Inflammatory macrophage (primary cell): ENCODE data around the gene SNX6.
A peak's percentile ranks its signal among the peaks of the same experiment; 100 is the strongest.

ENCODE experiments used
- DNase-seq, 2 donors: peaks; one replicate each; pipeline ENCODE4 v3.0.0-alpha.2; 2020 to 2022

The SNX6 gene

DNA sequence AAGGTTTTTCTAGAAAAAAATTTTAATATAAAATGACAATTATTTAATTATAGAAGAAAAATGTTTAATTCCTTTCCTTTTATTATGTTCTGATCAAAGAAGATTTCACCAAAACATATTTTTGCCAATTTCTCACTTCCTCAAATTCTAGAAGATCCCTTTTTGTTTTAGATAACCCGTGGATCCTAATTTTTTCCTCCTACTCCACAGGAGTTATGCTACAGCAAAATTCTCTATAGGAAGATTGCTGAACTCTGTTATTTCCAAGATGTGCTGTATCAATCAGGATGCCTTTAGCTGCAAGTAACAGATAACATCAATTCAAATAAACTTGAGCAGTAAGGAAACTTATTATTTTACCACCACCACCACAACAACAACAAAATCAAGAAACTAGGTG is 3.8 kb upstream of the SNX6 start:
- peak; percentile 10 to 36 for DNase-seq

GRCh38 chr14:34632411-34632978 is 2.5 kb upstream of the SNX6 start:
- DNase-seq, result no peak

DNA sequence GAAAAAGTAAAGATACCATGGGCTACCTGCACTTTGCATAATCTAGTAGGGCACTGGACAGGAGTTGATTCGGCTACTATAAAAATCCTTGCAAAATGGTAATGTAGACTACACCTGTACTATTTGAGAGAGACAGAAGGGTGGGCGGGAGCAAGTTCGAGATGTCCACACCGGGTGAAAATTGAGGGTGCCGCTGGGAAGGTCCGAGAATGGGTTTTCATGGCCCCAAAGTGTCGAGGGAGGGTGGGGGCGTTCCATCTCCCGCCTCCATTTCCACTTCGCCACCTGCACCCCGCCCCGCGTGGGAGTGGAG is 648 bp downstream of the SNX6 start:
- DNase-seq, result no peak

DNA sequence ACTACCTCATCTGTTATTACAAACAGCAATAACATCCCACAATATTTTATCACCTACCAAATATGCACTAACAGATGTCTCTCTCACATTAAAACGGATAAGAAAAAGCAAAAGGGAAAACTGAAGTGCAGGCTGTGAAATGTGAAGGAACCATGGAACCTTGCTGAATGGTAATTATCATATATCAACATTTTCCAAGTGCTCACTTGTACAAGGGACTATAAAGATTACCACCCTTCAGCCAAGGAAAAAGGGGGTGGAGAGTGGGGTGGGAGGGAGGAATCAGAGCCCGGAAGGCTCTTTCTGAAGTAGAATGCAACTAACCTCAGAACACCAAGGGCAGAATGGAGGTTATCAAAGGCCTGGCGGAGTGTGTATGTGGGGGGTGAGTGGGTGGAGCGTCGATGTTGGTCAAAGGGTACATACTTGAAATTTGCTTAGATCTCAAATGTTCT is 1.2 kb downstream of the SNX6 start:
- DNase-seq, result peak in 1 of 2 donors; percentile 33

- DNase-seq, result no peak
Observed at GRCh38 chr14:34623506-34623905, 6.4 kb downstream of the SNX6 start.

DNA sequence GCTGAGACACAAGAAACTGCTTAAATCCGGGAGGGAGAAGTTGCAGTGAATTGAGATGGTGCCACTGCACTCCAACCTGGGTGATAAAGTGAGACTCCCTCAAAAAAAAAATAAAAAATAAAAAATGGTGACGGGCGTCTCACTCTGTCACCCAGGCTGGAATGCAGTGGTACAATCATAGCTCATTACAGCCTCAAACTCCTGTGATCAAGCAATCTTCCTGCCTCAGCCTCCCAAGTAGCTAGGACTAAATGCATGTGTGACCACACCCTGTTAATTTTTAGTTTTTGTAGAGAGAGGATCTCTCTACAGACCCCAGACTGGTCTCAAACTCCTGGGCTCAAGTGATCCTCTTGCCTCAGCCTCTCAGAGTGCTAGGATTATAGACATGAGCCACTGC is 9.1 kb downstream of the SNX6 start:
- no peak for DNase-seq

GRCh38 chr14:34620115-34620514 is 9.8 kb downstream of the SNX6 start:
- DNase-seq, result no peak

GRCh38 chr14:34619471-34619870 is 10.5 kb downstream of the SNX6 start:
- peak in 1 of 2 donors; percentile 54 for DNase-seq

DNA sequence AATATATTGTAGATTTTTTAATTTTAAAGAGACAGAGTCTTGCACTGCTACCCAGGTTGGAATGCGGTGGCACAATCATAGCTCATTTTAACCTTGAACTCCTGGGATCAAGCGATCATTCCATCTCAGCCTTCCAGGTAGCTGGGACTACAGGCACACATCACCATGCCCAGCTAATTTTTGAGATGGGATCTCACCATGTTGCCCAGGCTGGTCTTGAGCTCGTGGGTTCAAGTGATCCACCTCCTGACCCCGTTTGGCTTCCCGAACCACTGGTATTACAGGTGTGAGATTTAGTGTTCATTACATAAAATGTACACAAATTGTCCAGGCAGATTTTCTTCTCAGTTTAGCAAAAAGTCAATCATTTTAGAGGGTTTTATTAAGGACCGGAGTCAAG is 13.6 kb downstream of the SNX6 start:
- DNase-seq, result no peak

- no peak for DNase-seq
Observed at GRCh38 chr14:34615507-34615906, 14.4 kb downstream of the SNX6 start.

GRCh38 chr14:34614638-34615037 is 15.3 kb downstream of the SNX6 start:
- no peak for DNase-seq

DNA sequence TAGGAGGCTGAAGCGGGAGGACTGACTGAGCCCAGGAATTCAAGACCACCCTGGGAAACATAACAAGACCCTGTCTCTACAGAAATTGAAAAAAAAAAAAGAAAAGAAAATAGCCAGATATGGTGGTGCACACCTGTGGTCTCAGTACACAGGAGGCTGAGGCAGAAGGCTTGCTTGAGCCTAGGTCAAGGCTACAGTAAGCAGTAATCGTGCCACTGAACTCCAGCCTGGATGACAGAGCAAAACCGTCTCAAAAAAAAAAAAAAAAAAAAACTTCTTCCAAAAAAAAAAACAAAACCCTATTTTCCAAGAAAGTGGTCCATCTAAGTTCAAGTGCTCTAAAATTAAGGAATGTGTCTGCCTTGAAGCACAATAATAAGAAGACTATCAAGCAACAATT is 19.8 kb downstream of the SNX6 start:
- no peak for DNase-seq

GRCh38 chr14:34605461-34605860 is 24.5 kb downstream of the SNX6 start:
- peak; percentile 5 to 37 for DNase-seq

DNA sequence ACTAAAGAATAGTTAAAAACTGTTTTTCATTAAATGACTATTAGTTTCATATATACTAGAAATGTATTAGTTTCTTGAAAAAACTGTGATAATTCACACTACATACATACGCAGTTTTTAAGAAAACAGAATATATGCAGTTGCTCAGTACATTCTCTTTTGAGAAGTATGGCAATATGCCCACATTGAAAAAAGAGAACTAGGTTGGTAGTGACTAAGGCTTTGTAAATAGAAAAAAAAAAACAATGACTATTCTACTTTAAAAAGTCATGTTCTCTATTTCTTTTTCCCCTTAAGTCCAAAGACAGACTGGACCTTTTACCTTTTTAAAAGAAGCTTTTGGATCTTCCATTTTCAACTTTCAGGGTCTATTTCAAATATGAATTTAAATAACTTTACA is 25.0 kb downstream of the SNX6 start:
- DNase-seq, result peak; percentile 53 to 75

DNA sequence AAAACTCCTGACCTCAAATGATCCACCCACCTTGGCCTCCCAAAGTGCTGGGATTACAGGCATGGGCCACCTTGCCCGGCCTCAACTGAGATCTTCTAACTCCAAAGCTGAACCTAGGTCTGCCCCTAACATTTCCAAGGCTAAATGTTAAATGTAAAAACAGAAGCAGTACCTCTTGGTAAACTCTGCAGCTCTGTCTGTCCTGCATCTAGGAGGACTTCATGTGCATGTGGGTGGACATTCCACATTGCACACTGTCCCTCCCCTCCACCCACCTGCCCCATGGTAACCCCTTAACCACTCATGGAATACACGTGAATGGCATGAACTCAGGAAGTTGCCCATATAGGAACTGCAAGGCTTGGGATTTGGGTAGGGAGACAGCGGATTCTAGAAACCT is 33.1 kb downstream of the SNX6 start:
- DNase-seq, result peak in 1 of 2 donors; percentile 15

GRCh38 chr14:34593740-34594375 is 36.1 kb downstream of the SNX6 start:
- DNase-seq, result no peak

DNA sequence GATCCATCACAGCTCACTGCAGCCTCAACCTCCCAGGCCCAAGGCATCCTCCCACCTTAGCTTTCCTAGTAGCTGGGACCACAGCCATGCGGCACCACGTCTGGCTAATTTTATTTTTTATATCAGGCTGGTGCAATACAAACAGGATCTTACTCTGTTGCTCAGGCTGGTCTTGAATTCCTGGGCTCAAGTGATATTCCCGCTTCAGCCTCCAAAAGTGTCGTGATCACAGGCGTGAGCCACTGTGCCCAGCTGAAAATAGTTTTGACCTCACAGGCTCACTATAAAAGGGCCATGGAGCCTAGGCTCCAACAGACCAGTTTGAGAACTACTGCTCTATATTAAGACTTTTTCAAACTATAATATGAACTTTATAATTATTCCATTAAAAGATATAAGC is 37.3 kb downstream of the SNX6 start:
- DNase-seq, result no peak

- DNase-seq, result no peak
Observed at GRCh38 chr14:34583525-34583924, 46.4 kb downstream of the SNX6 start.

GRCh38 chr14:34582117-34582680 is 47.7 kb downstream of the SNX6 start:
- no peak for DNase-seq

GRCh38 chr14:34580381-34580780 is 49.6 kb downstream of the SNX6 start:
- no peak for DNase-seq

DNA sequence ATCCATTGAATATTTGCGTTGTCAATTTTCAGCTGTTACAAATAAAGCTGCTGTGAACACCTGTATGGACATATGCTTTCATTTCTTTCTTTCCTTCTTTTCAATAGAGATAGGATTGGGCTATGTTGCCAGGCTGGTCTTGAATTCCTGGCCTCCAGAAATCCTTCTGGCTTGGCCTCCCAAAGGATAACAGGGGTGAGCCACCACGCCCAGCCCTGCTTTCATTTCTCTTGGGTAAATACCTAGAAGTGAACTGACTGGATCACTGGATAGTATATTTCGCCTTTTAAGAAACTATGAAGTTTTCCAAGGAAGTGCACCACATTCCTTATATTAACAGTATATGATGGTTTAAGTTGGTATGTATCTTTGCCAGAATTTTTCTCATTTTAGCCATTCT is 58.2 kb downstream of the SNX6 start:
- no peak for DNase-seq

- no peak for DNase-seq
Observed at GRCh38 chr14:34569750-34570149, 60.2 kb downstream of the SNX6 start.

DNA sequence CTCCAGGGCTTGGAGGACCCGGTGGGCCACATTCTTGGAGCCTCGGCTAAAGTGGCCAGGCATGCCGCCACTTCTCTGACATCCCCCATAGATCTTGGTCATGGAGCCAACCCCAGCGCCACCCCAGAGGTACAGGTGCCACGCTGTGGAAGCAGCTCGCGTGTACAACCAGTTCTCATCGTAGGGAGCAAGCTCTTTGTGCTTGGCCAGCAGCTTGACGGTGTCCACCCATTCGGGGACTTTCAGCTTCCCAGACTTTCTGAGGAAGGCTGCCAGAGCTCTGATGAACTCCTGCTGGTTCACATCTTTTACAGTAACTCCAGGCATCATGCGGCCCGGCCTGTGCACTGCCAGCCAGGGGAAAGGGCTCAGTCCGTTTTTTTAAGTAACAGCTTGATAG is 61.1 kb downstream of the SNX6 start:
- no peak for DNase-seq

DNA sequence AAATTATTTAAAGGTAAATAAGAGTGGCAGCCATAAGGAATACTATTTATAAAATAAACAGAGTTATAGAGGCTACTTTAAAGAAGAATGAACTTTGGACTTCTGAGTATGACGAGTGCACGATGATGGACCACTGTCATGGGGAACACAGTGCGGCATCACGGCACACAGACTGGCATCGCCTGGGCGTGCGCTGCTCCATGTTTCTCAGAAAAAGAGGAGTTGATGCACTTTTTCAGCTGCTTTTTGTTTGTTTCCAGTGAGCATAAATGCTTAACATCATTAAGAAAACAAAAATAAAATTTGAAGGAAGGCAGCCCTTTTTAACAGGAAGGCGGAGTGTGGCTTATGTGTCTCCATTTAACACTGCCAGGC is 67.2 kb downstream of the SNX6 start:
- no peak for DNase-seq
